Measurements from ENCODE around the gene MBD3. TPM values are rescaled to one million over a fixed set of nuclear protein-coding genes. Genes with fewer than 3 reads are reported as not detected.

MBD3 gene
- total RNA-seq, 2 experiments from 2014 or later = 58.1 to 63.7 TPM

DNA sequence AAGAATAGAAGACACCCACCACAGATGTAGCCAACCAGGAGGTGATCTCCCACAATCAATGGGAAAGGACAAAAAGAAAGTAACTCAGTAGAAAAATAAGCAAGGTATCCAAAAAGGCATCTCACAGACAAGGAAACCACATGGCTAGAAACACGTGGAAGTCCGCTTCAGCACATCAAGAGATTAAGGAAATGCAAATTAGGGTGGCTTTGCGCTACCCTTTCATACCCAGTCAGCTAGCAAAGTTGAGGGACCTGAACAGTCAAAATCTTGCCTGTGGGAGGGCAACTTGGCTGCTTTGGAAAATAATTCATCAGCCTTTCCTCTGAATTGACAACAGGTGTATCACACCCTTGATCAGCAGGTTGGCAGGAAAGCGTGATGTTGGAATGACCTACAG is 24.2 kb upstream of the MBD3 start:
- Mint-ChIP-seq H3K27me3 (ENCODE audit: low read depth) (no peaks in the 10 kb centered on the region), H3K36me3 (ENCODE audit: low read depth) (peaks cover 20% of the 10 kb centered on the region), H3K27ac (no peak overlapping the region), H3K4me1 (ENCODE audit: low read depth) (peaks cover 21% of the 10 kb centered on the region), H3K9me3 (no peaks in the 10 kb centered on the region), H3K4me3 (no peak overlapping the region)
- CTCF ChIA-PET = interaction anchor here (1.7 kb wide), 1 partner anchor 56 kb away, joined by 6 read pairs; no protein-coding TSS in a partner anchor
- intact Hi-C loops (cut with micrococcal nuclease) = no loop called here
- DNase-seq = no peak

DNA sequence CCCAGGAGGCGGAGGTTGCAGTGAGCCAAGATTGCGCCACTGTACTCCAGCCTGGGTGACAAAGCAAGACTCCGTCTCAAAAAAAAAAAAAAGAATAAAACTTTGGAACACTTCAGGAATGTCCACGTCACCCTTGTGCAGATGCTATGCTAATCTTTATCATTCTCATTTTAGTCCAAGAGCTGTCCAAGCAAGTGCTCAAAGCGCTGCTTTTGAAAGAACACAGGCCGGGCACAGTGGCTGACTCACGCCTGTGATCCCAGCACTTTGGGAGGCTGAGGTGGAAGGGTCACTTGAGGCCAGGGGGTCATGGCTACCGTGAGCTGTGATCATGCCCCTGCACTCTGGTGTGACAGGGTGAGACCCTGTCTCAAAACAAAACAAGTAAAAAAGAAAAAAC is 23.7 kb upstream of the MBD3 start:
- Mint-ChIP-seq H3K4me3 (no peak overlapping the region), H3K27me3 (ENCODE audit: low read depth) (no peaks in the 10 kb centered on the region), H3K27ac (no peak overlapping the region), H3K9me3 (no peaks in the 10 kb centered on the region), H3K36me3 (ENCODE audit: low read depth) (peaks cover 24% of the 10 kb centered on the region), H3K4me1 (ENCODE audit: low read depth) (peaks cover 21% of the 10 kb centered on the region)
- no peak for DNase-seq
- intact Hi-C loops (cut with micrococcal nuclease) = no loop called here
- CTCF ChIA-PET = interaction anchor here (1.7 kb wide), 1 partner anchor 56 kb away, joined by 6 read pairs; no protein-coding TSS in a partner anchor

- CTCF ChIA-PET = no interaction called here
- H3K4me3 Mint-ChIP-seq = no peak overlapping the region
These were observed 22.6 kb upstream of the MBD3 start for GRCh38 chr19:1615156-1615765.

GRCh38 chr19:1613808-1614570 is 21.3 kb upstream of the MBD3 start:
- Mint-ChIP-seq H3K27me3 (ENCODE audit: low read depth) (no peaks in the 10 kb centered on the region), H3K9me3 (no peaks in the 10 kb centered on the region), H3K27ac (no peak overlapping the region), H3K36me3 (ENCODE audit: low read depth) (peaks cover 27% of the 10 kb centered on the region), H3K4me3 (no peak overlapping the region), H3K4me1 (ENCODE audit: low read depth) (peaks cover 35% of the 10 kb centered on the region)
- DNase-seq = no peak
- intact Hi-C loops (cut with micrococcal nuclease) = no loop called here
- CTCF ChIA-PET = no interaction called here

More at GRCh38 chr19:1615156-1615765, 22.6 kb upstream of the MBD3 start:
- Mint-ChIP-seq H3K9me3 (no peaks in the 10 kb centered on the region), H3K27me3 (ENCODE audit: low read depth) (no peaks in the 10 kb centered on the region), H3K27ac (no peak overlapping the region), H3K36me3 (ENCODE audit: low read depth) (peaks cover 27% of the 10 kb centered on the region), H3K4me1 (ENCODE audit: low read depth) (peaks cover 27% of the 10 kb centered on the region)
- intact Hi-C loops (cut with micrococcal nuclease) = no loop called here
- DNase-seq = no peak

GRCh38 chr19:1613146-1613545 is 20.5 kb upstream of the MBD3 start:
- no peaks in the 10 kb centered on the region for H3K27me3 Mint-ChIP-seq (ENCODE audit: low read depth)
- peaks cover 26% of the 10 kb centered on the region for H3K36me3 Mint-ChIP-seq (ENCODE audit: low read depth)
- H3K4me3 Mint-ChIP-seq = no peak overlapping the region

DNA sequence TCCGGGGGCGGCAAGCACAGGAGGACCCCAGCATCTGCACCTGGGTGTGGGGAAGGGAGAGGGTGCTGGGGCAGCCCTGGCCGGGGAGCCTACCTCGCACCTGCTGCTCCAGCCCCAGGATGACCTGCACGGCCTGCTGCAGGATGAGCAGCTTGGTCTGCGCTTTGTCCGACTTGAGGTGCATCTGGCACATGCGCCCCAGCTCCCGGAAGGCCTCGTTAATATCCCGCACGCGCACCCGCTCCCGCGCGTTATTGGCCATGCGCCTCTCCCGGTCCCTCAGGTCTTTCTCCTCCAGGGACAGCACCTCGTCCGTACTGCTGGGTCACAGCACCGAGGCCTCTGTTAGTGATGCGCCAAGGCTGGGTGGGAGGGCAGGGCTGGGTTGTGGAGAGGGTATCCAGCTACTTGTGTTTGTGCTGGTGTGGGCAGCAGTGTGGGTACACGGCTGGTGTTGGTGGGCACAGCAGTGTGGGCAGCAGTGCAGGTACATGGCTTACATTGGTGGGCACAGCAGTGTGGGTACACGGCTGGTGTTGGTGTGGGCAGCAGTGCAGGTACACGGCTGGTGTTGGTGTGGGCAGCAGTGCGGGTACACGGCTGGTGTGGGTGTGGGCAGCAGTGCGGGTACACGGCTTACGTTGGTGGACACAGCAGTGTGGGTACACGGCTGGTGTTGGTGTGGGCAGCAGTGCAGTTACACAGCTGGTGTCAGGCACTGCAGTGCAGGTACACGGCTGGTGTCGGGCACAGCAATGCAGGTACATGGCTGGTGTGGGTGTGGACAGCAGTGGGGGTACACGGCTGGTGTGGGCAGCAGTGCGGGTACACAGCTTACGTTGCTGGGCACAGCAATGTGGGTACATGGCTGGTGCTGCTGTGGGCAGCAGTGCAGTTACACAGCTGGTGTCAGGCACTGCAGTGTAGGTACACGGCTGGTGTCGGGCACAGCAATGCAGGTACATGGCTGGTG is 19.7 kb upstream of the MBD3 start:
- no peak overlapping the region for H3K4me3 Mint-ChIP-seq
- H3K27ac Mint-ChIP-seq = no peak overlapping the region
- H3K9me3 Mint-ChIP-seq = no peaks in the 10 kb centered on the region
- H3K36me3 Mint-ChIP-seq (ENCODE audit: low read depth) = peaks cover 24% of the 10 kb centered on the region
- H3K4me1 Mint-ChIP-seq (ENCODE audit: low read depth) = peaks cover 30% of the 10 kb centered on the region
- intact Hi-C loops (cut with micrococcal nuclease) = no loop called here
- no peak for DNase-seq
- no peaks in the 10 kb centered on the region for H3K27me3 Mint-ChIP-seq (ENCODE audit: low read depth)
- CTCF ChIA-PET = no interaction called here

More at GRCh38 chr19:1613146-1613545, 20.5 kb upstream of the MBD3 start:
- CTCF ChIA-PET = no interaction called here
- no peaks in the 10 kb centered on the region for H3K9me3 Mint-ChIP-seq
- intact Hi-C loops (cut with micrococcal nuclease) = no loop called here
- no peak for DNase-seq
- peaks cover 35% of the 10 kb centered on the region for H3K4me1 Mint-ChIP-seq (ENCODE audit: low read depth)
- no peak overlapping the region for H3K27ac Mint-ChIP-seq

DNA sequence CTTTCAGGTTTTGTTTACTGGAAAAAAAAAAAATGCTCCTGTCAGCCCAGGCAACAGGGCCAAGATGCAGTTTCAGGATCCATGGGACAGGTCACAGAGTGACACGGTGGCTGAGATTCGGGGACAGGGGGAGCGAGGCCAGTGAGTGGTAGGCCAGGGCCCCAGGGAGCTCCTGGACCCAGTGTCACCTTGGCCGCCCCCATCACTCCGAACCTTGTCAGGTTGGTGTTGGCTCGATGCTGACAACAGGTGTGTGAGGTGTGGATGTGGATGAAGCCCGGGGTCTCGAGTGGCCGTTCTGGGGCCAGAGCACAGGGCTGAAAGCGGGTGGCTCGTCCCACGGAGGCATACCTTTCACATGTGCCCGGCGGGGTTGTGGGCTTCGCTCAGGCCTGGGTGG is 18.7 kb upstream of the MBD3 start:
- H3K4me3 Mint-ChIP-seq = no peak overlapping the region
- peaks cover 25% of the 10 kb centered on the region for H3K4me1 Mint-ChIP-seq (ENCODE audit: low read depth)
- no peak overlapping the region for H3K27ac Mint-ChIP-seq
- CTCF ChIA-PET = no interaction called here
- peaks cover 21% of the 10 kb centered on the region for H3K36me3 Mint-ChIP-seq (ENCODE audit: low read depth)
- no peaks in the 10 kb centered on the region for H3K27me3 Mint-ChIP-seq (ENCODE audit: low read depth)
- no peaks in the 10 kb centered on the region for H3K9me3 Mint-ChIP-seq
- intact Hi-C loops (cut with micrococcal nuclease) = no loop called here
- DNase-seq = no peak

GRCh38 chr19:1610579-1610978 is 17.9 kb upstream of the MBD3 start:
- H3K4me3 Mint-ChIP-seq = no peak overlapping the region
- H3K4me1 Mint-ChIP-seq (ENCODE audit: low read depth) = peaks cover 29% of the 10 kb centered on the region
- DNase-seq = no peak
- H3K27ac Mint-ChIP-seq = no peak overlapping the region
- CTCF ChIA-PET = no interaction called here
- no peaks in the 10 kb centered on the region for H3K9me3 Mint-ChIP-seq
- no peaks in the 10 kb centered on the region for H3K27me3 Mint-ChIP-seq (ENCODE audit: low read depth)
- intact Hi-C loops (cut with micrococcal nuclease) = no loop called here
- H3K36me3 Mint-ChIP-seq (ENCODE audit: low read depth) = peaks cover 16% of the 10 kb centered on the region

GRCh38 chr19:1609680-1610474 is 17.2 kb upstream of the MBD3 start:
- H3K36me3 Mint-ChIP-seq (ENCODE audit: low read depth) = peaks cover 15% of the 10 kb centered on the region
- CTCF ChIA-PET = no interaction called here
- no peaks in the 10 kb centered on the region for H3K9me3 Mint-ChIP-seq
- no peaks in the 10 kb centered on the region for H3K27me3 Mint-ChIP-seq (ENCODE audit: low read depth)
- H3K4me3 Mint-ChIP-seq = no peak overlapping the region
- no peak for DNase-seq
- intact Hi-C loops (cut with micrococcal nuclease) = no loop called here
- peaks cover 29% of the 10 kb centered on the region for H3K4me1 Mint-ChIP-seq (ENCODE audit: low read depth)
- H3K27ac Mint-ChIP-seq = no peak overlapping the region

GRCh38 chr19:1609103-1609396 is 16.4 kb upstream of the MBD3 start:
- H3K36me3 Mint-ChIP-seq (ENCODE audit: low read depth) = peaks cover 13% of the 10 kb centered on the region
- peak; percentile 39 for DNase-seq
- CTCF ChIA-PET = no interaction called here
- peaks cover 34% of the 10 kb centered on the region for H3K4me1 Mint-ChIP-seq (ENCODE audit: low read depth)
- H3K27me3 Mint-ChIP-seq (ENCODE audit: low read depth) = no peaks in the 10 kb centered on the region
- no peak overlapping the region for H3K4me3 Mint-ChIP-seq
- no peaks in the 10 kb centered on the region for H3K9me3 Mint-ChIP-seq
- no peak overlapping the region for H3K27ac Mint-ChIP-seq
- intact Hi-C loops (cut with micrococcal nuclease) = no loop called here

- peaks cover 39% of the 10 kb centered on the region for H3K4me1 Mint-ChIP-seq (ENCODE audit: low read depth)
- H3K36me3 Mint-ChIP-seq (ENCODE audit: low read depth) = peaks cover 15% of the 10 kb centered on the region
- no peak overlapping the region for H3K27ac Mint-ChIP-seq
- H3K9me3 Mint-ChIP-seq = no peaks in the 10 kb centered on the region
- no peak overlapping the region for H3K4me3 Mint-ChIP-seq
- intact Hi-C loops (cut with micrococcal nuclease) = no loop called here
- H3K27me3 Mint-ChIP-seq (ENCODE audit: low read depth) = no peaks in the 10 kb centered on the region
- peak; percentile 33 for DNase-seq
- CTCF ChIA-PET = interaction anchor here (0.7 kb wide), 1 partner anchor 54 kb away, joined by 3 read pairs; no protein-coding TSS in a partner anchor
These were observed 15.9 kb upstream of the MBD3 start for GRCh38 chr19:1608359-1609102.
